ENCODE data around the gene ZMYND8. TPM values are rescaled to one million over a fixed set of nuclear protein-coding genes. Genes with fewer than 3 reads are reported as not detected.
"Not testable (repeated sequence)": the region's sequence is repeated elsewhere in the genome, so short reads cannot be mapped to it uniquely, and the experiment has no call there.

Gene ZMYND8
- total and polyA plus RNA-seq, 10 of the 15 experiments (the other 5 are each of a cell fraction or from before 2014, with no cell fraction given) = 12.9 to 54.8 (median 23.1) TPM

- TF ChIP-seq, protein P1, sequence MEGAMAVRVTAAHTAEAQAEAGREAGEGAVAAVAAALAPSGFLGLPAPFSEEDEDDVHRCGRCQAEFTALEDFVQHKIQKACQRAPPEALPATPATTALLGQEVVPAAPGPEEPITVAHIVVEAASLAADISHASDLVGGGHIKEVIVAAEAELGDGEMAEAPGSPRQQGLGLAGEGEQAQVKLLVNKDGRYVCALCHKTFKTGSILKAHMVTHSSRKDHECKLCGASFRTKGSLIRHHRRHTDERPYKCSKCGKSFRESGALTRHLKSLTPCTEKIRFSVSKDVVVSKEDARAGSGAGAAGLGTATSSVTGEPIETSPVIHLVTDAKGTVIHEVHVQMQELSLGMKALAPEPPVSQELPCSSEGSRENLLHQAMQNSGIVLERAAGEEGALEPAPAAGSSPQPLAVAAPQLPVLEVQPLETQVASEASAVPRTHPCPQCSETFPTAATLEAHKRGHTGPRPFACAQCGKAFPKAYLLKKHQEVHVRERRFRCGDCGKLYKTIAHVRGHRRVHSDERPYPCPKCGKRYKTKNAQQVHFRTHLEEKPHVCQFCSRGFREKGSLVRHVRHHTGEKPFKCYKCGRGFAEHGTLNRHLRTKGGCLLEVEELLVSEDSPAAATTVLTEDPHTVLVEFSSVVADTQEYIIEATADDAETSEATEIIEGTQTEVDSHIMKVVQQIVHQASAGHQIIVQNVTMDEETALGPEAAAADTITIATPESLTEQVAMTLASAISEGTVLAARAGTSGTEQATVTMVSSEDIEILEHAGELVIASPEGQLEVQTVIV (IDR thresholded peaks at IDR 0.05; ENCODE audit: borderline replicate concordance, partially characterized antibody) = no peak
- TF ChIP-seq HDAC2 (IDR thresholded peaks at IDR 0.05) = no peak
These were observed 91.3 kb downstream of the ZMYND8 start (continued) for GRCh38 chr20:47265214-47265613.

DNA sequence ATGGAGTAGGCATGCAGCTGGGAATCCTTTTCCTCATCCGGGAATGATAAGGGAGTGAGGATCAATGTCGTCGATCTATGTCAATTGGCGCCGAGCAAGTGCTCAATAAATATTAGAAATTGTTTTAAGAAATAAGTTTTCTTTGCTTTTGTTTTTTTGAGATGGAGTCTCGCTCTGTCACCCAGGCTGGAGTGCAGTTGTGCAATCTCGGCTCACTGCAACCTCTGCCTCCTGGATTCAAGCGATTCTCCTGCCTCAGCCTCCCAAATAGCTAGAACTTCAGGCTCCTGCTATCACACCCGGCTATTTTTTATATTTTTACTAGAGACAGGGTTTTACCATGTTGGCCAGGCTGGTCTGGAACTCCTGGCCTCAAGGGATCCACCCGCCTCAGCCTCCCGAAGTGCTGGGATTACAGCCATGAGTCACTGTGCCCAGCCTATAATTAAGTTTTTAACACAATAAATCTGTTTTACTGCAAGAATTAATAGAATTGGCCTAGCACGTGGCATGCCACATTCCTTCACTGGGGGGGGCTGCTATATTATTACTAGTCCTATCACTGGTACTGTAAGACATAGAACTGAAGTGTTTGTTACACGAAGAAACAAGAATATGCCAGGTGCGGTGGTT, 92.2 kb downstream of the ZMYND8 start:
- BruUV-seq (replicated peaks); ATAC-seq; H3K4me3 ChIP-seq; H4K20me1 ChIP-seq (ENCODE audit: control insufficient read depth, insufficient read depth); in situ Hi-C loops (cut with MboI); FAIRE-seq; DNase-seq (ENCODE audit: low read depth, low spot score); H3K9me3 ChIP-seq (replicated peaks; ENCODE audit: control insufficient read depth, insufficient read depth, low read length); H3K9ac ChIP-seq (ENCODE audit: control insufficient read depth, insufficient read depth, low read length); H3K27me3 ChIP-seq (replicated peaks in 1 of 2; ENCODE audit: control insufficient read depth in 2 of 2, insufficient read depth in 2 of 2, low read length in 1 of 2); H2AFZ ChIP-seq (ENCODE audit: control insufficient read depth, low read depth, low read length): not testable (repeated sequence)
- intact Hi-C loops (cut with micrococcal nuclease; ENCODE audit: unreplicated experiment) = loop anchor here (5.0 kb wide), 1 partner anchor 238 kb away; the partner anchor contains the start of gene NCOA3
- ChIA-PET RAD21 (ENCODE audit: unreplicated experiment) (interaction anchor here (1.3 to 4.9 kb wide), 7 partner anchors 9 to 120 kb away, joined by 4 to 70 read pairs (median 15); partner anchors contain the start of gene ZMYND8), CTCF (interaction anchor here (0.8 to 10.1 kb wide), 6 partner anchors 10 to 357 kb away, joined by 3 to 148 read pairs (median 7); no protein-coding TSS in a partner anchor), POLR2A (interaction anchor here (1.2 to 2.4 kb wide), 5 partner anchors 9 to 92 kb away, joined by 3 to 28 read pairs (median 8); partner anchors contain the start of gene ZMYND8), SMC1A (ENCODE audit: uncharacterized antibody, unreplicated experiment) (interaction anchor here (0.6 to 4.8 kb wide), 12 partner anchors 8 to 696 kb away, joined by 3 to 123 read pairs (median 5); partner anchors contain the start of gene NCOA3)
- H3K27ac ChIP-seq (ENCODE audit: control insufficient read depth, insufficient read depth) = peak overlapping the region; percentile 93
- H3K79me2 ChIP-seq (ENCODE audit: control insufficient read depth, insufficient read depth, low read length) = peaks cover 58% of the 10 kb centered on the region
- peaks cover 15 to 26% of the 10 kb centered on the region in 2 experiments for H3K36me3 ChIP-seq (ENCODE audit: control insufficient read depth in 2 of 2, insufficient read depth in 2 of 2, low read length in 1 of 2)
- WGBS (ENCODE audit: insufficient coverage, insufficient replicate concordance, low lambda C conversion rate, missing lambda C conversion rate) = 80% methylated on average over 14 of the region's 14 CpGs
- peak overlapping the region; percentile 88 for H3K4me2 ChIP-seq (ENCODE audit: control insufficient read depth, insufficient read depth)
- H3K4me1 ChIP-seq (ENCODE audit: control insufficient read depth, insufficient read depth, low read length) = peaks cover 46% of the 10 kb centered on the region

Data from GM12878 (cell line).